Ectodermal cell (in vitro differentiated cells): Measurements from ENCODE around the gene ADGRD2.

Experiments used
- H3K27ac ChIP-seq: 2 replicates; pipeline ENCODE4 v1.7.0; 2013; ENCODE audit warnings: mild to moderate bottlenecking, low read depth, low read length; ENCODE audit not compliant: insufficient read depth, poor library complexity, severe bottlenecking
- H3K27me3 ChIP-seq: 2 replicates; pipeline ENCODE4 v1.7.0; 2013; ENCODE audit warnings: mild to moderate bottlenecking, low read length; ENCODE audit not compliant: insufficient read depth, control insufficient read depth, poor library complexity, severe bottlenecking
- H3K36me3 ChIP-seq: one replicate; pipeline ENCODE4 v1.7.0; 2013; ENCODE audit warnings: low read length; ENCODE audit not compliant: control insufficient read depth, insufficient read depth
- H3K4me1 ChIP-seq: one replicate; pipeline ENCODE4 v1.7.0; 2013; ENCODE audit warnings: low read length; ENCODE audit not compliant: control insufficient read depth, insufficient read depth
- H3K4me3 ChIP-seq: 2 replicates; pipeline ENCODE4 v1.7.0; 2013; ENCODE audit warnings: low read depth, low read length, control low read depth; ENCODE audit not compliant: insufficient read depth
- H3K9me3 ChIP-seq: 2 replicates; pipeline ENCODE4 v1.7.0; 2013; ENCODE audit warnings: mild to moderate bottlenecking, low read length, moderate library complexity; ENCODE audit not compliant: control insufficient read depth
- WGBS, 2 experiments: methylation state at CpG; one replicate each; pipeline ENCODE4 v1.1.7; 2013; ENCODE audit warnings: missing lambda C conversion rate in 2 of 2; 5-methylcytosine and 5-hydroxymethylcytosine counted together

The ADGRD2 gene

GRCh38 chr9:124495126-124496074 is 45.1 kb downstream of the ADGRD2 start:
- Histone ChIP-seq H3K27ac (no peak overlapping the region), H3K27me3 (no peaks in the 10 kb centered on the region), H3K9me3 (no peaks in the 10 kb centered on the region), H3K36me3 (no peaks in the 10 kb centered on the region), H3K4me3 (no peak overlapping the region), H3K4me1 (peaks cover 26% of the 10 kb centered on the region)
- WGBS, 2 experiments = 93 to 94% methylated on average over 31 of the region's 31 CpGs

DNA sequence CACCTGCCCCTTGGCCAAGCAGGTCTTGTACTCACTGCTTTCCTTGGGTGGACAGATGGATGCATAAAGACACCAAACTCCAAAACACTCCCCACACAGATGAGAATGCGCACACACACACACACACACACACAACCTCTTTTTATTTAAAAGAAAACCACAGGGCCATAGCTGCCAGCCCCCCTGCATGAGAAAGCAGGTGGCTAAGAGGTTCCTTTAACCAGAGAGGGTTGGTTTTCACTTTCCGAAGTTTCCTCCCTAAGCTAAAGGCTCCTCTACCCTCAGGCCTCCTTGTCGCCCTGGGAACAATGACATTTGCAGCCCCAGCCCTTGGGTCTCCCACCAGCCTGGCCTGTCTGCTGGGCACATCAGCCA is 45.8 kb downstream of the ADGRD2 start:
- H3K9me3 ChIP-seq = no peaks in the 10 kb centered on the region
- no peak overlapping the region for H3K27ac ChIP-seq
- H3K27me3 ChIP-seq = peaks cover 5% of the 10 kb centered on the region
- H3K36me3 ChIP-seq = no peaks in the 10 kb centered on the region
- H3K4me1 ChIP-seq = peaks cover 26% of the 10 kb centered on the region
- no peak overlapping the region for H3K4me3 ChIP-seq
- WGBS, 2 experiments = 78 to 83% methylated on average over 3 of the region's 3 CpGs

- Histone ChIP-seq H3K36me3 (no peaks in the 10 kb centered on the region), H3K27ac (no peak overlapping the region), H3K4me3 (no peak overlapping the region), H3K9me3 (no peaks in the 10 kb centered on the region), H3K27me3 (peaks cover 9% of the 10 kb centered on the region), H3K4me1 (peaks cover 26% of the 10 kb centered on the region)
- WGBS, 2 experiments = 86 to 89% methylated on average over 15 of the region's 15 CpGs
These were observed 46.2 kb downstream of the ADGRD2 start for GRCh38 chr9:124496463-124496862.

DNA sequence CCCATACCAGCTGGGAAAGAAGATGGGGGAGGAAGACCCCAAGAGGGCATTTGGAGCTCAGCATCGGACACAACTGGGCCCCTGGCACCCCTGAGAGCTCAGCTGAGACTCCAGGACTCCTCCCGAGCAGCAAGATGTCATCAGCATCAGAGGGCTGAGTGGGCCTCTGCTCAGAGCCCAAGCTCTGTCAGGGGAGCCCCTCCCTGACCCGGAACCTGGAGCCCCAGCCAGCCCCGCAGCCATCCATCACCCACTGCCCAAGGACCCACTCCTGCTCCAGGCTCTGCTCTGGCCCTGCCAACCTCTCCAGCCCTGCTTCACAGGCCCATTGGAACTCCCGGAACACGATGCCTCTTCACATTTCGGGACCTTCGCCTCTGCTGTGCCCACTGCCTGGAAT is 47.2 kb downstream of the ADGRD2 start:
- Histone ChIP-seq H3K27me3 (peaks cover 18% of the 10 kb centered on the region), H3K9me3 (no peaks in the 10 kb centered on the region), H3K4me3 (no peak overlapping the region), H3K27ac (no peak overlapping the region), H3K4me1 (peaks cover 26% of the 10 kb centered on the region), H3K36me3 (no peaks in the 10 kb centered on the region)
- 92 to 94% methylated on average over 8 of the region's 8 CpGs for WGBS, 2 experiments

DNA sequence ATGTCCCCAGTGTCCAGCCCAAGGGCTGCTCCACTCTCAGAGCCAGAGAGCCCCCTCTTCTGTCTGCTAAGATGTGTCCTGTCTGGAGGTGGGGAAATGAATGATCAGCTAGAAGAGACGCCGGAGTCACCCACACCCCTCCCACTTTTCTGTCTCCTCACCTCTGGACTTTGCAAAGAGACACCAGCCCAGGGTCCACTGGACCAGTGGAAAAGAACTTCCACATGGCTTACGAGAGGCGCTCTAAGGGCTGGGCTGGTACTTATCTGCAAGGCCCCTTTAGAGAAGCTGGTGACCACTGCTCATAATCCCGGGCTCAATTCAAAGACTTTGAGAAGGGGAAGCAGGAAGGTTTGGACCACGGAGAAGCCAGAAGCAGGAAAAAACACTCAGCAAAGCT is 47.8 kb downstream of the ADGRD2 start:
- Histone ChIP-seq H3K36me3 (no peaks in the 10 kb centered on the region), H3K27me3 (peaks cover 24% of the 10 kb centered on the region), H3K27ac (no peak overlapping the region), H3K4me1 (peaks cover 23% of the 10 kb centered on the region), H3K4me3 (no peak overlapping the region), H3K9me3 (no peaks in the 10 kb centered on the region)
- WGBS, 2 experiments = 78 to 79% methylated on average over 6 of the region's 6 CpGs

GRCh38 chr9:124498499-124499146 is 48.4 kb downstream of the ADGRD2 start:
- no peaks in the 10 kb centered on the region for H3K9me3 ChIP-seq
- H3K27me3 ChIP-seq = peaks cover 30% of the 10 kb centered on the region
- H3K4me3 ChIP-seq = no peak overlapping the region
- no peaks in the 10 kb centered on the region for H3K36me3 ChIP-seq
- WGBS, 2 experiments = 84 to 88% methylated on average over 15 of the region's 15 CpGs
- no peak overlapping the region for H3K27ac ChIP-seq
- H3K4me1 ChIP-seq = peaks cover 18% of the 10 kb centered on the region

GRCh38 chr9:124499216-124499615 is 49.0 kb downstream of the ADGRD2 start:
- H3K4me1 ChIP-seq = peaks cover 14% of the 10 kb centered on the region
- H3K27ac ChIP-seq = no peak overlapping the region
- H3K4me3 ChIP-seq = no peak overlapping the region
- no peaks in the 10 kb centered on the region for H3K36me3 ChIP-seq
- H3K9me3 ChIP-seq = no peaks in the 10 kb centered on the region
- 89 to 93% methylated on average over 3 of the region's 3 CpGs for WGBS, 2 experiments
- peaks cover 36% of the 10 kb centered on the region for H3K27me3 ChIP-seq

GRCh38 chr9:124500028-124500795 is 50.0 kb downstream of the ADGRD2 start:
- H3K4me3 ChIP-seq = no peak overlapping the region
- H3K9me3 ChIP-seq = no peaks in the 10 kb centered on the region
- H3K4me1 ChIP-seq = peaks cover 10% of the 10 kb centered on the region
- peaks cover 46% of the 10 kb centered on the region for H3K27me3 ChIP-seq
- no peak overlapping the region for H3K27ac ChIP-seq
- 93 to 94% methylated on average over 40 of the region's 40 CpGs for WGBS, 2 experiments
- no peaks in the 10 kb centered on the region for H3K36me3 ChIP-seq

GRCh38 chr9:124500796-124501611 is 50.8 kb downstream of the ADGRD2 start:
- Histone ChIP-seq H3K27me3 (peaks cover 54% of the 10 kb centered on the region), H3K4me1 (peaks cover 10% of the 10 kb centered on the region), H3K36me3 (no peaks in the 10 kb centered on the region), H3K9me3 (no peaks in the 10 kb centered on the region), H3K27ac (no peak overlapping the region), H3K4me3 (no peak overlapping the region)
- 75 to 77% methylated on average over 12 of the region's 12 CpGs for WGBS, 2 experiments
